Activated CD4-positive, alpha-beta T cell treated with anti-CD3 and anti-CD28 coated beads for 36 hours (primary cell): ENCODE data around the gene ALPG. TPM values are rescaled to one million over a fixed set of nuclear protein-coding genes. Genes with fewer than 3 reads are reported as not detected.
"Not testable (repeated sequence)": the region's sequence is repeated elsewhere in the genome, so short reads cannot be mapped to it uniquely, and the experiment has no call there.

Experiments used
- ATAC-seq: fragments of 200-7000 bp; cut with Tn5 transposase; one replicate; pipeline ENCODE4 v1.10.0; 2021; ENCODE audit warnings: mild to moderate bottlenecking, moderate library complexity
- CTCF ChIA-PET: fragments of 350-600 bp; sonication (Branson Sonifier 250); formaldehyde crosslinking; loops from one replicate; lab custom pipeline; 2021; ENCODE audit warnings: antibody characterized with exemption; lab: Charles Lee
- POLR2A ChIA-PET: fragments of 350-600 bp; sonication (Branson Sonifier 250); formaldehyde crosslinking; loops from one replicate; lab custom pipeline; 2021; ENCODE audit warnings: antibody characterized with exemption, inconsistent platforms; lab: Charles Lee
- DNase-seq: peaks from one replicate; pipeline ENCODE4 v3.0.0-alpha.2; 2020
- H3K27ac Mint-ChIP-seq: one replicate; pipeline ENCODE4 v1.8.0; 2021; ENCODE audit warnings: mixed read lengths
- H3K27me3 Mint-ChIP-seq: one replicate; pipeline ENCODE4 v1.8.0; 2021; ENCODE audit warnings: mixed read lengths
- H3K36me3 Mint-ChIP-seq: one replicate; pipeline ENCODE4 v1.8.0; 2021; ENCODE audit warnings: low read depth, mixed read lengths
- H3K4me1 Mint-ChIP-seq: one replicate; pipeline ENCODE4 v1.8.0; 2021; ENCODE audit warnings: mixed read lengths
- H3K4me3 Mint-ChIP-seq: one replicate; pipeline ENCODE4 v1.8.0; 2021; ENCODE audit warnings: mild to moderate bottlenecking, moderate library complexity, mixed read lengths
- H3K9me3 Mint-ChIP-seq: one replicate; pipeline ENCODE4 v1.8.0; 2021; ENCODE audit warnings: low read depth, mixed read lengths
- intact Hi-C, 2 experiments: fragments of 100-400 bp; cut with DNase I in 1 of 2; cut with micrococcal nuclease in 1 of 2; formaldehyde crosslinking; loops; one replicate each; pipeline versions ENCODE4 v1.14.2 to v1.15.1; 2022 to 2024; cut with DNase I, micrococcal nuclease
- total RNA-seq, 2 experiments: library from RNA; stranded (reverse); gene quantifications; one replicate each; pipeline ENCODE4 v1.2.3, GENCODE V29; 2021

The ALPG gene
- total RNA-seq, 2 experiments from 2014 or later: not detected

- no peak overlapping the region for H3K4me3 Mint-ChIP-seq
- ChIA-PET POLR2A (no interaction called here), CTCF (interaction anchor here (1.2 kb wide), 1 partner anchor 28 kb away, joined by 3 read pairs; no protein-coding TSS in a partner anchor)
- no peaks in the 10 kb centered on the region for H3K36me3 Mint-ChIP-seq
- H3K9me3 Mint-ChIP-seq: no peaks in the 10 kb centered on the region
- ATAC-seq (no peak), DNase-seq (no peak)
- H3K27me3 Mint-ChIP-seq: peaks cover 51% of the 10 kb centered on the region
- intact Hi-C loops: no loop called here
- H3K27ac Mint-ChIP-seq: no peak overlapping the region
- H3K4me1 Mint-ChIP-seq: peaks cover 2% of the 10 kb centered on the region
Observed at GRCh38 chr2:232386740-232387450, 19.7 kb upstream of the ALPG start.

- POLR2A ChIA-PET: no interaction called here
- ATAC-seq (no peak), DNase-seq (no peak)
- Mint-ChIP-seq H3K27ac (no peak overlapping the region), H3K27me3 (peaks cover 51% of the 10 kb centered on the region), H3K4me1 (peaks cover 2% of the 10 kb centered on the region), H3K36me3 (no peaks in the 10 kb centered on the region), H3K9me3 (no peaks in the 10 kb centered on the region), H3K4me3 (no peak overlapping the region)
- CTCF ChIA-PET: no interaction called here
- intact Hi-C loops: no loop called here
Observed at GRCh38 chr2:232387451-232388171, 19.0 kb upstream of the ALPG start.

GRCh38 chr2:232388324-232388891 lies 18.2 kb upstream of the ALPG start:
- intact Hi-C loops: no loop called here
- no peaks in the 10 kb centered on the region for H3K36me3 Mint-ChIP-seq
- ATAC-seq (no peak), DNase-seq (no peak)
- H3K27ac Mint-ChIP-seq: no peak overlapping the region
- POLR2A ChIA-PET: no interaction called here
- no peaks in the 10 kb centered on the region for H3K9me3 Mint-ChIP-seq
- H3K4me1 Mint-ChIP-seq: peaks cover 2% of the 10 kb centered on the region
- CTCF ChIA-PET: no interaction called here
- H3K27me3 Mint-ChIP-seq: peaks cover 44% of the 10 kb centered on the region
- H3K4me3 Mint-ChIP-seq: no peak overlapping the region

- no peak overlapping the region for H3K27ac Mint-ChIP-seq
- intact Hi-C loops: no loop called here
- H3K36me3 Mint-ChIP-seq: no peaks in the 10 kb centered on the region
- DNase-seq: no peak
- ChIA-PET POLR2A (no interaction called here), CTCF (no interaction called here)
- peaks cover 42% of the 10 kb centered on the region for H3K27me3 Mint-ChIP-seq
- H3K4me1 Mint-ChIP-seq: peaks cover 2% of the 10 kb centered on the region
- H3K9me3 Mint-ChIP-seq: no peaks in the 10 kb centered on the region
- H3K4me3 Mint-ChIP-seq: no peak overlapping the region
- no peak for ATAC-seq
Observed at GRCh38 chr2:232389327-232389726, 17.3 kb upstream of the ALPG start.

GRCh38 chr2:232390661-232391060 lies 16.0 kb upstream of the ALPG start:
- peaks cover 2% of the 10 kb centered on the region for H3K4me1 Mint-ChIP-seq
- H3K27ac Mint-ChIP-seq: no peak overlapping the region
- H3K36me3 Mint-ChIP-seq: no peaks in the 10 kb centered on the region
- intact Hi-C loops: no loop called here
- no peak for ATAC-seq
- H3K27me3 Mint-ChIP-seq: peaks cover 34% of the 10 kb centered on the region
- no peak overlapping the region for H3K4me3 Mint-ChIP-seq
- CTCF ChIA-PET: interaction anchor here (0.8 kb wide), 1 partner anchor 23 kb away, joined by 3 read pairs; no protein-coding TSS in a partner anchor
- no peak for DNase-seq
- POLR2A ChIA-PET: no interaction called here
- no peaks in the 10 kb centered on the region for H3K9me3 Mint-ChIP-seq

GRCh38 chr2:232393556-232393955 lies 13.1 kb upstream of the ALPG start:
- ChIA-PET POLR2A (interaction anchor here (0.6 kb wide), 1 partner anchor 631 kb away, joined by 3 read pairs; no protein-coding TSS in a partner anchor), CTCF (no interaction called here)
- no peaks in the 10 kb centered on the region for H3K4me1 Mint-ChIP-seq

GRCh38 chr2:232394431-232394830 lies 12.2 kb upstream of the ALPG start:
- CTCF ChIA-PET: interaction anchor here (0.6 to 0.9 kb wide), 3 partner anchors 36 to 70 kb away, joined by 3 read pairs; no protein-coding TSS in a partner anchor
- H3K36me3 Mint-ChIP-seq, intact Hi-C loops, H3K4me1 Mint-ChIP-seq, H3K4me3 Mint-ChIP-seq, POLR2A ChIA-PET, H3K9me3 Mint-ChIP-seq, H3K27ac Mint-ChIP-seq, DNase-seq, ATAC-seq: not testable (repeated sequence)
- peaks cover 21% of the 10 kb centered on the region for H3K27me3 Mint-ChIP-seq

More at GRCh38 chr2:232393556-232393955, 13.1 kb upstream of the ALPG start:
- no peaks in the 10 kb centered on the region for H3K9me3 Mint-ChIP-seq
- no peak overlapping the region for H3K27ac Mint-ChIP-seq
- H3K4me3 Mint-ChIP-seq: no peak overlapping the region
- ATAC-seq (no peak), DNase-seq (no peak)
- H3K27me3 Mint-ChIP-seq: peaks cover 25% of the 10 kb centered on the region
- H3K36me3 Mint-ChIP-seq: no peaks in the 10 kb centered on the region
- intact Hi-C loops: no loop called here

GRCh38 chr2:232395586-232395985 lies 11.1 kb upstream of the ALPG start:
- ChIA-PET POLR2A (no interaction called here), CTCF (interaction anchor here (0.6 kb wide), 1 partner anchor 43 kb away, joined by 3 read pairs; no protein-coding TSS in a partner anchor)
- H3K9me3 Mint-ChIP-seq: no peaks in the 10 kb centered on the region
- intact Hi-C loops: no loop called here
- H3K27ac Mint-ChIP-seq: no peak overlapping the region
- H3K36me3 Mint-ChIP-seq: no peaks in the 10 kb centered on the region
- ATAC-seq (no peak), DNase-seq (no peak)
- H3K27me3 Mint-ChIP-seq: peaks cover 15% of the 10 kb centered on the region
- H3K4me1 Mint-ChIP-seq: no peaks in the 10 kb centered on the region
- H3K4me3 Mint-ChIP-seq: no peak overlapping the region

GRCh38 chr2:232396683-232397082 lies 10.0 kb upstream of the ALPG start:
- Mint-ChIP-seq H3K36me3 (no peaks in the 10 kb centered on the region), H3K4me3 (no peak overlapping the region), H3K9me3 (no peaks in the 10 kb centered on the region), H3K27me3 (peaks cover 11% of the 10 kb centered on the region), H3K4me1 (no peaks in the 10 kb centered on the region), H3K27ac (no peak overlapping the region)
- CTCF ChIA-PET: no interaction called here
- POLR2A ChIA-PET: no interaction called here
- ATAC-seq: no peak
- no peak for DNase-seq
- intact Hi-C loops: no loop called here

- intact Hi-C loops: no loop called here
- DNase-seq (no peak), ATAC-seq (no peak)
- Mint-ChIP-seq H3K27ac (no peak overlapping the region), H3K4me3 (no peak overlapping the region), H3K9me3 (no peaks in the 10 kb centered on the region), H3K36me3 (no peaks in the 10 kb centered on the region), H3K27me3 (peaks cover 7% of the 10 kb centered on the region), H3K4me1 (no peaks in the 10 kb centered on the region)
- ChIA-PET CTCF (interaction anchor here (0.6 to 1.0 kb wide), 3 partner anchors 41 to 359 kb away, joined by 3 read pairs; no protein-coding TSS in a partner anchor), POLR2A (no interaction called here)
Observed at GRCh38 chr2:232398293-232399034, 8.2 kb upstream of the ALPG start.
